ENCODE data around the gene TNS1. TPM values are rescaled to one million over a fixed set of nuclear protein-coding genes. Genes with fewer than 3 reads are reported as not detected.

Gene TNS1
- total and polyA plus RNA-seq, 9 of the 15 experiments (the other 6 are each of a cell fraction or from before 2014, with no cell fraction given), result 0.13 to 2.7 (median 0.77) TPM

- Histone ChIP-seq H3K4me1 (replicated peaks in 1 of 2; ENCODE audit: control insufficient read depth in 2 of 2, insufficient read depth in 2 of 2, low read length in 2 of 2) (no peaks in the 10 kb centered on the region; a peak in 1 of 5 replicates), H3K9me3 (replicated peaks; ENCODE audit: control insufficient read depth, insufficient read depth, low read depth, low read length) (no peaks in the 10 kb centered on the region), H3K9me1 (ENCODE audit: control insufficient read depth, insufficient read depth, low read length) (no peaks in the 10 kb centered on the region), H4K20me1 (replicated peaks; ENCODE audit: control insufficient read depth, insufficient read depth, low read length) (no peaks in the 10 kb centered on the region; the same call in 1 of the 2 replicates), H3K9ac (ENCODE audit: insufficient read depth in 1 of 2, low read depth in 2 of 2, low read length in 2 of 2) (no peak overlapping the region), H3K4me3 (no peak overlapping the region), H3K27me3 (ENCODE audit: control insufficient read depth in 2 of 2, insufficient read depth in 2 of 2, low read length in 2 of 2) (peaks cover 5 to 44% of the 10 kb centered on the region in 2 experiments; a peak in 4 of 5 replicates), H3K79me2 (ENCODE audit: control insufficient read depth, insufficient read depth, low read length) (no peaks in the 10 kb centered on the region), H2AFZ (ENCODE audit: low read depth, low read length) (no peak overlapping the region), H3K27ac (ENCODE audit: extremely low read depth, low read depth, low read length) (no peak overlapping the region), H3K4me2 (ENCODE audit: insufficient read depth, low read length) (no peak overlapping the region), H3K36me3 (ENCODE audit: control insufficient read depth, insufficient read depth, low read length) (no peaks in the 10 kb centered on the region)
- FAIRE-seq (no peak), ATAC-seq (no peak), DNase-seq (ENCODE audit: extremely low read depth in 1 of 4, low spot score in 3 of 4) (no peak)
- no TSS peak for BruUV-seq (replicated peaks)
- in situ Hi-C loops (cut with MboI), result no loop called here
- ChIA-PET POLR2A (no interaction called here), CTCF (ENCODE audit: low intra/inter-chr PET ratio) (no interaction called here)
- WGBS (ENCODE audit: insufficient coverage, low coverage, missing lambda C conversion rate), result 3% methylated on average over 5 of the region's 8 CpGs
- intact Hi-C loops (cut with micrococcal nuclease), result no loop called here
- TF ChIP-seq DPF2 (IDR thresholded peaks at IDR 0.05), result no peak
- no peak for TF ChIP-seq VEZF1 (CRISPR knock-in tag; IDR thresholded peaks at IDR 0.05)
- TF ChIP-seq ZNF133 (CRISPR knock-in tag; IDR thresholded peaks at IDR 0.05), result no peak
- no peak for TF ChIP-seq ZKSCAN3 (CRISPR knock-in tag; IDR thresholded peaks at IDR 0.05)
- TF ChIP-seq, protein P1, sequence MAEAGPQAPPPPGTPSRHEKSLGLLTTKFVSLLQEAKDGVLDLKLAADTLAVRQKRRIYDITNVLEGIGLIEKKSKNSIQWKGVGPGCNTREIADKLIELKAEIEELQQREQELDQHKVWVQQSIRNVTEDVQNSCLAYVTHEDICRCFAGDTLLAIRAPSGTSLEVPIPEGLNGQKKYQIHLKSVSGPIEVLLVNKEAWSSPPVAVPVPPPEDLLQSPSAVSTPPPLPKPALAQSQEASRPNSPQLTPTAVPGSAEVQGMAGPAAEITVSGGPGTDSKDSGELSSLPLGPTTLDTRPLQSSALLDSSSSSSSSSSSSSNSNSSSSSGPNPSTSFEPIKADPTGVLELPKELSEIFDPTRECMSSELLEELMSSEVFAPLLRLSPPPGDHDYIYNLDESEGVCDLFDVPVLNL (CRISPR knock-in tag; IDR thresholded peaks at IDR 0.05; ENCODE audit: low read depth), result no peak
- TF ChIP-seq STAT5A (IDR thresholded peaks at IDR 0.05; ENCODE audit: borderline replicate concordance, low read length), result no peak
- TF ChIP-seq ZNF143 (CRISPR knock-in tag; IDR thresholded peaks at IDR 0.05), result no peak
- TF ChIP-seq ZBTB7A (IDR thresholded peaks at IDR 0.05; ENCODE audit: borderline replicate concordance, control insufficient read depth, low read depth, low read length), result no peak
- no peak for TF ChIP-seq XRCC4 (IDR thresholded peaks at IDR 0.05; ENCODE audit: extremely low read depth, insufficient read depth, insufficient read length)
- no peak for TF ChIP-seq NR2F6 (CRISPR knock-in tag; IDR thresholded peaks at IDR 0.05)
- no peak for TF ChIP-seq CEBPG (CRISPR knock-in tag; IDR thresholded peaks at IDR 0.05)
- TF ChIP-seq CEBPG (tag; conservative IDR thresholded peaks at IDR 0.05 in 1 of 2, IDR thresholded peaks at IDR 0.05 in 1 of 2), result no peak
- TF ChIP-seq ZEB2 (IDR thresholded peaks at IDR 0.05), result no peak
Measured at GRCh38 chr2:217920879-217921603, 81.8 kb downstream of the TNS1 start.

All from K562 (cell line).